Fibroblast of skin of abdomen (primary cell): Measurements from ENCODE around the gene PCSK2.

ENCODE experiments used
- DNase-seq: peaks from one replicate; pipeline ENCODE4 v3.0.0-alpha.2; 2013

Gene PCSK2

DNA sequence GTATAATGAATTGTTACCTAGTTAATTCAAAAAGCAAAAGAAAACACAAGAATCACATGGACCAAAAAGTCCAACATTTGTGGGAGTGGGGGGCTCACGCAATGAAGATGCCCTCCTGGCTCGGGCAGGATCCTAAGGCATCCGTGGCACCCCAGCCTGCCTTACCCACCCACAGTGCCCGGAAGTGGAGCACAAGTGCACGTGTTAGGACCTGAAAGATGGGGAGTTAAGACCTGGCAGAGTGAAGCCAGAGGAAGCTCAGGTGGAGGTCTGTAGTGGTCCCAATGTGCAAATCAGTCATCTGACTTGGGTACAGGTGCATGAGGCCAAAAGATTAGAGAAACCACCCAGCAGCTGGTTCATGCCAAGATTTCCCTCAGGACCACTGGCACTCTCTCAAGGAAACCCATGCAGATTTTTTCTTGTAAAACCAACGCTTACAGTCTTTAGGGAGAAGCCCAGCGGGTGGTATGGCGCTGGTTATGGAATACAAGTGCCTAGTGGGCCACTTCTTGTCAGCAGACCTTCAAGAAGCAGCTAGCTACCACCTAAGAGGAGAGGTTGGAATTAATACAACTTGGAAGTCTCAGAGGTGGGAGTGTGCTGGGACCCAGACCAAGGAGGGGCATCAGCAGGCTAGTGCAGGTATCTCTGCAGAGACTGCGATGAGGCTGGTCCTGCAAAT is 262.2 kb downstream of the PCSK2 start:
- DNase-seq = no peak

DNA sequence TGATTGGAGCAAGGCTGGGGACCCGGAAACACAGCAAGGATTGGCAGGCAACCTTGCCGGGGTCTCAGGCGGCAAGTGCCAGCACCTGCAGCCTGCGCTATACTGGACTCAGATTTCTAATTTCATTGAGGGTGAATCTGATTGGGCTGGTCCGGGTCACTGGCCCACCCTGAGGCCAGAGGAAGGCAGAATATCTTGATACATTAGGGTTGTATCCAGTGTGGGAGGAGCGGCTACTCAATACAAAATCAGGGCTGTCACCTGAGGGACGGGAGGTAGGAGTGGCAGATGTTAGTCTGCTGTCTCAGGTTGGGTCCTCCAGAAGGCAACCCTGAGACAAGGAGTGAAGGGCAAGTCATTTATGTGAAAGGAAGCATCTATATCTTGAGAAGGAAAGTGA is 263.7 kb downstream of the PCSK2 start:
- DNase-seq = no peak

DNA sequence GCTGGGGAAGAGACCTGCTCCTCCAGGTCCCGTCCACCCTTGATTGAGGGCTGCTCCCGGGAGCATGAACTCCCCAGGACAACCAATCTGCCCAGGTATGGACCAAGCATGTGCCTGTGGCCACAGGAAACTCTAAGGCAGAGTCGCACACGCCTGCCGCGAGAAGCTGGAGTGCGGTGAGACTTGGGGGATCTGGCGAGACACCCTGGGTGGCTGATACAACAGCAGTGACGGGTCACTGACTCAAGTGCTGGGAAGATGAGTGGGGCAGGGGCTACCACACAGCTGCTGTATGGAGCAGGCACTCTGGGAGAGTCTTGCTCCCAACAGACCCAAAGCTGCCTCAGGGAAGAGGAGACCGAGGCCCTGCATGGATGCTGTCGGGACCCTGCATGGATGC is 264.2 kb downstream of the PCSK2 start:
- no peak for DNase-seq

DNA sequence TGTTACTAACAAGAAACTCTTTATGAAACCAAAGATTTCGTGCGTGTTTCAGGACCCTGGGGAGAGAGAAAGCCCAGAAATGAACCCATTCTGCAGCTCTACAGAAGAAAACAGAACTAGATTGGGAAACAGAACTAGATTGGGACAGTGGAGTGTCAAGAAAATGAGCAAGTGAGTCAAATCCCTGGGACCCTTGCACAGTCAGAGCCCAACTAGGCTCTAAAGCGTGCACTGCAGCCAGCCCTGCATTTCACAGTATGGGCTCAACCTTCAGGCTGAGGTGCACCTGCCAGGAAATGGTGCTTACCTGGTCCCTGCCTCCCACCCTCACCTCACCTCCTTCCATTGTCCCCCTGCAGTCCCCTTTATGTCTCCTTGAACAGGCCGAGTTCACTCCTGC is 264.6 kb downstream of the PCSK2 start:
- DNase-seq = no peak

DNA sequence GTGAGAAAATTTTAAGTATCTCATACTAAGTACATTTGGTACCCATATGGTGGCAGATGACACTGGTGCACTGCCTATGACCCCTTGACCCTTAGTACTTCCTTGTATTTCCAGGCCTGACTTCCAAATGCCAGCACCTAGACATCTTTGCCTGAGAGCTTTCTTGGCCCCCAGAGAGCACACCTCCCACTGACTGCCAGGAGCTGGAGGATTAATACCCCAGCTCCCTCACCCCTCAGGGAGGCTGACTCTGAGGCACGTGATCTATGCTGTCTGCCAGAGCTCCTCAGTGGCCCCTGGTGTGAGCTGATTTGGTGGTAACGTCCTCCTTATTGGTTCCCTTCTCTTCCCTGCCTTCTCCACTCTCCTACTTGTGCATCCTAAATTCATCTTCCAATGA is 266.3 kb downstream of the PCSK2 start:
- DNase-seq = no peak

DNA sequence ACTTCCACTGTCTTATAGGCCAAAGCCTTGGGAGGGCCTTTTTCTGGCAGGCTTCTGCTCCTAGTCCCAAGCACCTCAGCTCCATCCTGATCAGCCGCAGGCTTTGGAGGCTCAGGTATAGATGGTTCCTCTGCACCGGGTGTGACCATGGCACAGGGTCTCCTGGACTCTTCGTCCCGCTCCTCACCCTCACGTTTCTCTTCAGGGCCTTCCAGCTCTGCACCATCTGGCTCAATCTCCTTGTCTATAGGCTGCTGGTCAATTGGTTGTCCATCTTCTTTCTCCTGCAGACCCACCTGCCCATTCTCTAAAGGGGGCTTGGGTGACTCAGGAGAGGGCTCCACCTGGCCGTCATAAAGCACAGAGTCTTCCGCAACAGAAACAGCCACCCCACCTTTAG is 267.4 kb downstream of the PCSK2 start:
- DNase-seq = no peak

DNA sequence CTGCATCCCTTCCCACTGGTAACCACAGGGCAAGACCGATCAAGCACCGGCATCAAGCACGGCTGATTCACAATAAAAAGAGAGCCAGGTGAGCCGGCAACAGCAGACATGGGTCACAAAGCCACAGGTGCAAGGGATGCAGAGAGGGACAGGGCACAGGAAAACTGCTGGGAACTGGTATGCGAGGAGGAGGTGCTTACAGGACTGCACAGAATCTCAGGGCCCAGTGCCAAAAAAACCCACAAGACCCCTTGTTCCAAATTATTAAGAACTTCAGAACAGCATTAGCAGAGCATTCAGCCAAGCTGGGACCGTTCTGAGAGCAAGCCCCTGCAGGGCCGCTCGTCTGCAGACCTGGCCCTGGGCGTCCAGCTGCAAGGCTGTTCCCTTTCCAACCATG is 269.0 kb downstream of the PCSK2 start:
- no peak for DNase-seq

DNA sequence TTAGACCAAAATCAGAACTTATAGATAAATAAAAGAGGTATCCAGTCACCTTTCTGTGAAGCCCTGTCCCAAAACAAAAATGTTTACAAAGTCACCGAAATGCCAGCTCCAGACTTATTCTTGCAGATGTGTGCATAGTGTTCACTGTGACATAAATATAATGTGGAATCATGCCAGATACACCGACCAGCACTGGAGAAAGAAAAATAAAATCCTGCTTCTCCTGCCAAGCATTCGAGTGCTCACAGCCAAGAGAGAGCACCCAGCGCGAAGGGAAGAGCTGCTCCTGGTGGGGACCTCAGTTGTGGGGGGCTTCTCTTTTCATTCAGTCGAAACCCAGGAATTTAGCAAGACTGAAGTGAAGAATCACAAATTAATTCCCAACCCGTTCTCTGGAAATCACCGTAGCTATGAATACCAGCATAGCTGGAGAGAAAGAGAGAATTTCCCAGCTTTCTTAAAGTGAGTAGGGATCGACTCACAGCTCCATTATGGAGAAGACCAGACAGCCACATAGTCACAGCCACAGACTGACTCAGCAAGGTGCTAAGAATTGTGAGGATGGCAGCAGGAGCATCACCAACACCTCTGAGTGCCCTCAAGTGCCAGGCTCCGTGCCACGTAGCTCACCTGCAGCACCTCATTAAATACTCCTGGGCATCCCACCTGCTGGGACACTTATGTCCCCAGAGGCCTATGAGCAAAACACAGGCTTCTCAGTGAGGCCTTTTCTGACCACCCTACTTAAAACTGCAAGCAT is 271.2 kb downstream of the PCSK2 start:
- DNase-seq = peak; percentile 23

DNA sequence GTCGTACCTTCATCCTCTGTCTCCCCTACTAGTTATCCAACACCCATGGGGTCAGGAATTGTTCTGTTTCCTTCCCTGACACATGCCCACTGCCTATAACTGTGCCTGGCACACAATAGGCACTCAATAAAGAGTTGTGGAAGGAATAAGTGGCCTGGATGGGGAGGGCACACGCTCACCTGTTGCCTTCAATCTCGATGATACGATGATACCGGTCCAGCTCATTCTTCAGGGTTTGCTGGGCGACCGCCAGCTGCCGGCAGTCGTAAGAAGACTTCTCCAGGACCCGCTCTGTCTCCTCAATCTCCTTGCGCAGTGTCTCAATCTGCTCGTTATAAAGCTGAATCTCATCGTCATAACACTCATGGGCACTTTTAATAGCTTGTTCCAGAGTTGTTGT is 271.8 kb downstream of the PCSK2 start:
- DNase-seq = no peak

DNA sequence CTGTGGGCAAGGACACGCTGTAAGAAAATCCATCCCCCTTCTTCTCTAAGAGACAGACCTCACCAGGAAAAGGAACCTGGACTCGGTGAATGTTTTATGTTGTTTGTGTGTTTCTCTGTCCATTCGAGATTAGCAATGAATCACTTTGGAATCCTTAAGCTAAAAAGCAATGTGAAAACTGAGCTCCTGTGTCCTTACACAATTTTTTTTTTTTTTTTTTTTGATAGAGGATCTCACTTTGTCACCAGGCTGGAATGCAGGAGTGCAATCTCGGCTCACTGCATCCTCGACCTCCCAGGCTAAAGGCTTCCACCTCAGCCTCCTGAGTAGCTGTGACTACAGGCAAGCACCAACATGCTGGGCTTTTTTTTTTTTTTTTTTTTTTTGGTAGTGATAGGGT is 272.2 kb downstream of the PCSK2 start:
- peak; percentile 38 for DNase-seq

DNA sequence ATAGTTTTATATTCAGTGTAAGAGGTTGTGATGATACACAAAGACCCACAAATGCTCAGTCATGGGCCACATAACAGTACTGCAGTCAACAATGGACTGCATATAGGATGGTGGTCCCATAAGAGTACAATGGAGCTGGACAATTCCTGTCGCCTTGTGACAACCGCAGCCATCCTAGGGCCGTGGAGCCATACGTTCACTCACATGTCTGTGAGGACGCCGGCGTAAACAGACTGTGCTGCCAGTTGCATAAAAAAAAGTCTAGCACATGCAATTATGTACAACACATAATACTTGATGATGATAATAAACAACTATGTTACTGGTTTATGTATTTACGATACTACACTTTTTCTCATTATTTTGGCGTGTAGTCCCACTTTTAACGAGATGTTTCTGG is 273.4 kb downstream of the PCSK2 start:
- DNase-seq = no peak

DNA sequence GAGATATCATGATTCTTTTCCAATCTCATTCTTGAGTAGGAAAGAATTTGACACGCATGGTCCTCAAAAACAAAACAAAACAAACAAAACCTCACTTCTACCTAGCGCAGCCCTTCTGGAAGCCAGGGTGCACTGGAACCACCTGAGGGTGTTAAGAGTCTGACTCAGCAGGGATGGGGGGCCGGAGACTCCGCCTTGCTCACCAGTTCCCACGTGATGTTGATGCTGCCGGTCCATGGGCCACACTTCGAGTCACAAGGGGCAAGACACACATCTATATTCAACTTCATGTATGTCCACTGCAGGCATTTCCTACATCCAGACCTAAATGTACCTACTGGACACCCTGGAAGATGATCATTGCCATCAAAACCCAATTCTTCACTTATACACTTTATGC is 274.0 kb downstream of the PCSK2 start:
- DNase-seq = no peak

DNA sequence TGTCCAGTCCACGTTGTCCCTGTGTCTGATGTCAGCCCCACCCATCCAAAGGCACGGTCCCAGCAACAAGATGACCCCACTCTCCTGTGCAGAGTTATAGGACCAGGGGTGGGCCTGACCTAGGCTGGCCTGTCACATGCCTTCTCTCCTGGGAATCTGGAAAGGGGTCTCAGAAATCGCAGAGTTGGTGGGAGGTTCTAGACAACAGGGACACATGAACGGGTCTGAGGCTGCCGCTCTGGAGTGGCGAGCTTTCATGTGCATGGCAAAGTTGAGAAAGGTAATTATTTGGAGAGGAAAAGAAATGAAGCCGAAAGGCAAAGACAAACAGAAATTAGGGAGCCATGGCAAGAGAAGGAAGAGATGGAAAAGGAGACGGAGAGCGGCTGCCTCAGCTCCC is 274.9 kb downstream of the PCSK2 start:
- no peak for DNase-seq

DNA sequence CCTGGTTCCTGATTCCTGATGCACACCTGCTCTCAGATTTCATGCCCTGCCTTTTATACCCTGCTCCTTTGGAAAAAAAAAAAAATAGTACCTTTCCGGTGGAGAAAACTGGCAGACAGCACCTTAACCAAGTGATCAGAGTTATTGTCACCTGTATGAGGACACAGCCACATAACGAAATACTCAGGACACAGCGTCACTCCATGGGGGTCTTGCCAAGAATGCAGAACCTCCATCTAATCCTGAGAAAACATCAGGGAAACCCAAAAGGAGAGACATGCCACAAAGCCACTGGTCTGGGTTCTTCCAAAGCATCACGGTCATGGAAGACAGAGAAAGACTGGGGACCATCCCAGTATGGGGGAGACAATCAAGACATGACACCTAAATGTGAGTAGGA is 275.3 kb downstream of the PCSK2 start:
- DNase-seq = no peak

DNA sequence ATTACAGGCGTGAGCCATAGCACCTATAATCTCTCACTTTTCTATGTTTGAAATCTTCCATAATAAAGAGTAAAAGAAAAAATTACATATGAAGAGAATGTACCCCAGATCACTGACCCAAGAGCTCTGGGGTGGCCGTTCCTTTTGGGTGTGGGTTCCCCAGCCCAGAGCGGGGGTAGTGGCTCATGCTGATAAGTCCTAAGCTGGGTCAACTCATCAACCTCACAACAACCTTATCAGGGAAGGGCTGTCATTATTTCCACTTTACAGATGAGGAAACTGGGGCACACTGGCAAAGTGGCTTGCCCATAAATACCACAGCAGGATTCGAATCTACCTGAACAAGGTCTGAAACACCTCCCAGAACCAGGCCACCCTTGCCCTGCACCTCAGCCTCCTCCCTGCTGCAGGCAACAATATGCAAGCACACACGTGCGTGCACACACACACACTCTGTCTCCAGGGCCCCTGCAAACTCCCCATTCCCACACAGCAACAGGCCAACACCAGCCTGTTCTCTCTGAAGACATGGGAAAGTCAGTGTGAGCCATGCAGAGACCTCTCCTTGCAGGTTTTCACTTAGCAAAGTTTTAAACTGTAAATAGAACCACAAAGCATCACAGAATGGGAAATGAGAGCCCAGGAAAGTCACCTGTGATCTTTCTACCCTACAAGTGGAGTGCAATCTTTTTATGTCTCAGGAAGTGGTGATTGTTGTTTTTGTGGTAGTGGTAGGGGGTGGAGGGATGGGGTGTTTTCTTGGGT is 276.6 kb downstream of the PCSK2 start:
- DNase-seq = no peak

DNA sequence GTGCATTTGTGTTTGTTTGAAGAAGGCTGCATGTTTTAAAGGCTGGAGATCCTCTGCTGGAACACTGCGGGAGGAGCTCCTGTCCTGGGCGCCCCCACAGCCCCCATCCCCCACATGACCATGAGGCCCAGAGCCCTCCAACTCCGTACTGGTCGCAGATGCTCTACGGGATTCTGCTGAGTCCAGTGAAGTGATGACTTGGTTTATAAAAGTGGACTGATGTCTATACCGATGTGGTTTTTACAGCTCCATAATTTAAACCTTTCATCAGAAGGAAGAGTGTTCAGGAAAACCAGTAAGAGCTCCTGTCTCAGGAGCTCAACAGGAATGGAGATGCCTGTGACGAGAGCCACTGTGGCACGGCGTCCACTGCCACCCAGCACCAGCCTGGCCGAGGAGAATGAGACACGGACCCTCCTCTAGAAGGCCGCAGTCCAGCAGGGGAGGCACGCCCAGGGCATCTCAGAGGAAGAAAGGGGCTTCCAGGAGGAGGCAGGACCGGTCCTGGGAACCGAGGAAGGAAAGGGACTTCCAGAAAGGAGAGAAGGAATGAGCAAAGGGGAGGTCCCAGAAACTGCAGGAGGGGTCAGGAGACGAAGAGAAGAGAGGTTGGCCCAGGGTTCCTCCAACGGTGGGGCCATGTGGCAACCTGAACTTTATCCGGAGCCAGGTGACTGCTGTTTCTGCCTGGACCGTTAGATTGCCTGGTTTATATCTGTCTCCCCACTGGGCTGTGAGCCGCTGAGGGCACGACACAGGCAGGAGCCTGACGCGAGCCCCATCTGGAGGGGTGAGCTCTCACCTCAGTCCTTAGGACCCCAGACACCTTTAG is 277.4 kb downstream of the PCSK2 start:
- no peak for DNase-seq

DNA sequence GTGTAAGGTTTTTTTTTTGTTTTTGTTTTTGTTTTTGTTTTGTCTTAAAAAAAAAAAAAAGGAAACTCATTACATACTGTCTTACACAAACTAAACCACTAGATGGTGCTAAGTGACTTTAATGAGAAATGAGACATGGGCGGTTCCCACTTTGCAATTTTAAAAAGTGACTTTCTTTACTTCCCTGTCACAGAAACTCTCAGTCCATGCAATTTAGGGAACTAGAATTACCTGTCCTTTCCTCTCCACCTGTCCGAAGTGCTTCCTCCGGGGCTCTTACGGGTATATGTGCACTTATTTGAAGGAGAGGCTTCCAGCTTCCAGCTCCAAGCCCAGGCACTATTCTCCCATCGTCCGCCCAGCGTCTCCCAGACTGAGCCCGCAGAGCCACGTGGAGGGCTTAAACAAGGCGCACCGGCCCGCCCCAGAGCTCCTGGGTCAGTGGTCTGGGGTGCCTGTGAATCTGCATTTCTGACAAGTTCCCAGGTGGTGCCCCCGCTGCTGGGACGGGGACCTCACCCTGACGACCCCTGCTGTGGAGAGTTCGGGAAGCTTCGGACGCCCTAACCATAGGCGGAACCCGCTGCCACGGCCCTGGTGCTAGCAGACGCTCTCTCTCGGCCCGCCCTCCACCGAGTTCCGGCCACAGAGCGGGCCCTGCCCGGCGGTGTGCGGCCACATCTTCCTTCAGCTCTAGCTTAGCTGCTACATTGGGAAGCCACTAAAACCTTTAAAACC is 278.2 kb downstream of the PCSK2 start:
- DNase-seq = peak; percentile 57

DNA sequence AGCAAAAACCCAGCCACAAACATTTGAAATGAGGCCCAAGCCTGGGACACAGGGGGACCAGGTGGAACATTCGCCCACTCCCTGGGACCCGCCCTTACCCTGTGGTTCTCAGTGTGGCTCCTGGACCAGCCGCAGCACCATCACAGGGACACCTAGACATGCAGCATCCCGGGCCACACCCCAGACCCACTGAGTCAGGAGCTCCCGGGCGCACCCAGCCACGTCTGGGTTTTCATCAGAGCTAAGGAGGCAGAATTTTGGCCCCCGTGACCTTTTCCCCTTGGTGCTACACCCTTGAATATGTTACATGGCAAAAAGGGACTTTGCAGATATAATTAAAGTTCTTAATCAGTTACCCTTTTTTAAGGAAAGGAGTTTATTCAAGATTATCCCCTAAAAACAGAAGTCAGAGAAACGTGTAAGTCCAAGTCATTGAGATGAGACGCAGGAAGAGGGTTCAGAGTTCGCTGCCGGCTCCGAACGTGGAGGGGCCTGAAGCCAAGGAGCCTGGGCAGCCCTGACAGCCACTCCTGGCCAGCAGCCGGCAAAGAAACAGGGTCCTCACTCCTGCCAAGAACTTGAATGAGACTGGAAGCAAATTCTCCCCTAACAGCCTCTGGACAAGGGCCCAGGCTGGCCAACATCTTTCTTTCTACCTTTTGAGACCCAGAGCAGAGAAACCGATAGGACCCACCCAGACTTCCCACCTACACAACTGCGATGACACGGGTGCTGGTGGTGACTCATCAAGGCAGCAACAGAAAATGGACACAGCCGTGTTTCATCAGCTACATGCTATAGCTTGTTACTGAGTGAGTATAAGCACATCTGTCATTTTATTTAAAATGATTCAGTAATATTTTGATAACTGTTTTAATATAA is 279.0 kb downstream of the PCSK2 start:
- DNase-seq = peak; percentile 55

DNA sequence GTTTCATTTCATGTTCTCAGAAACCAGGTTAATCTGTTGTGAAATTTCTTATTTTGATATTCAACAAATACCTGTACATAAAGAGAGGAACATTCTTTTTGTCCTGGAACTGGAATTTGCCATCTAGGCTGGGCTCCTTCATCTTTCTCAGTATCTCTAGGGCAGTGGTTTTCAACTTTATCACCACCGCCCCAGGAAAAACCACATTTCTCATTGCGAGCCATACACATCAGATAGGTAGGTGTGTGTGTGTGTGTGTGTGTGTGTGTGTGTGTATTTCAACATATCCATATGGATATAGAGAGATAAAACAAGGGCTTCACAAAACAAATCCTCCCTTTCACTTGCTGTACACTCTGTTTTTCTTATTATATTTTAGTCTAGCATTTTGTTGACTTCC is 280.2 kb downstream of the PCSK2 start:
- DNase-seq = no peak

DNA sequence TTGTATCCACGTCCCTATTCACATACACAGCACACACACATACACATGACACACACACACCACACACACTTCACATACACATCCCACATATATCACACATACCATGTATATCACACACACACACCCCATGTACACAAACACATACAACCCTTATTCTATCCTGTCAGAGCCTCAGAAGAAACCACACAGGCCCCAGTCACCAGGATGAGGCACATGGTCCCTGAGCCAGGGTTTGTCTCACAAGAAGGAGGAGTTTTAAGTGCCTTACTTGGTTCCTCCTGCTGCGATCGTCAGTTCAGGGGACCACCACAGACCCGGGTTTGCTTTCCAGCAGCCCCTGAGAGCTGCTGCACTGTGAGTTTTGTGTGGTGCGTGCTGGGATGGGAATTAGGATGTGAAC is 280.7 kb downstream of the PCSK2 start:
- no peak for DNase-seq

DNA sequence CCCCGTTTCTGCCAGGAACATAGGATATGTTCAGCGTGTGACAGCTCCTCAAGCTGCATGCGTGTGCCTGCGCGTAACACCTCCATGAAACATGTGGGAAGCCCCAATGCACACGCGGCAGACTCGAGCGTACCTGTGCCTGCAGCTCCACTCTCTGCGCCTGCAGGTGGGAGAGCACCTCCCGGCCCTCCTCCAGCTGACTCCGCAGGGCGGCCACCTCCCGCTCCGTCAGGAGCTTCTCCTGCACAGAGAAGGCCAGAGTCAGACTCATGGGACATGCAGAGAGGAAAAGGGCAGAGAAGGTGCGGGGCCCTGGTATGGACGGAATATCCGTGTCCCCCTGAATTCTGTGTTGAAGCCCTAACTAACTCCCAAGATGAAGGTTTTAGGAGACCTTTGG is 281.9 kb downstream of the PCSK2 start:
- no peak for DNase-seq
